Upper lobe of left lung (tissue), 6 donors: ENCODE data around the gene RERE. TPM values are rescaled to one million over a fixed set of nuclear protein-coding genes. Genes with fewer than 3 reads are reported as not detected.

Experiments
- ATAC-seq, 2 donors: fragments of 200-7000 bp; cut with Tn5 transposase; one replicate each; pipeline ENCODE4 v1.9.1; 2022; ENCODE audit warnings: mild to moderate bottlenecking in 2 of 2, moderate library complexity in 2 of 2; ENCODE audit not compliant: low FRiP score in 2 of 2
- DNase-seq, 2 donors: peaks; one replicate each; pipeline ENCODE4 v3.0.0-alpha.2; 2019 to 2020
- H3K27ac ChIP-seq, 4 donors: fragments of 200-600 bp; sonication (generic); one replicate each; pipeline ENCODE4 v1.5.1; 2016 to 2019
- H3K27me3 ChIP-seq, 4 donors: fragments of 200-600 bp; sonication (generic); one replicate each; pipeline ENCODE4 v1.5.1; 2017 to 2019
- H3K36me3 ChIP-seq, 4 donors: fragments of 200-600 bp; sonication (generic); one replicate each; pipeline ENCODE4 v1.5.1; 2016 to 2019
- H3K4me1 ChIP-seq, 4 donors: fragments of 200-600 bp; sonication (generic); one replicate each; pipeline ENCODE4 v1.5.1; 2018 to 2019
- H3K4me3 ChIP-seq, 4 donors: fragments of 200-600 bp; sonication (generic); one replicate each; pipeline ENCODE4 v1.5.1; 2017 to 2019; ENCODE audit warnings: mild to moderate bottlenecking in 2 of 4, moderate library complexity in 1 of 4
- H3K9me3 ChIP-seq, 4 donors: fragments of 200-600 bp; sonication (generic); one replicate each; pipeline ENCODE4 v1.5.1; 2018 to 2019
- CTCF ChIP-seq, 6 experiments: fragments of 450-650 bp in 4 of 6; fragments of 200-600 bp in 2 of 6; sonication (generic) in 2 of 6; IDR thresholded peaks; one replicate each; pipeline ENCODE4 v1.5.1; 2016 to 2019; ENCODE audit warnings: antibody characterized with exemption in 6 of 6
- EP300 ChIP-seq, 4 donors: sonication (generic); formaldehyde crosslinking; IDR thresholded peaks; one replicate each; pipeline ENCODE4 v1.5.1; 2017; ENCODE audit warnings: antibody characterized with exemption in 4 of 4, control low read depth in 2 of 4
- POLR2A ChIP-seq, 4 donors: fragments of 450-650 bp; IDR thresholded peaks; one replicate each; pipeline ENCODE4 v1.5.1; 2016 to 2017; ENCODE audit warnings: antibody characterized with exemption in 4 of 4, mild to moderate bottlenecking in 2 of 4
- POLR2AphosphoS5 ChIP-seq, 2 donors: sonication (generic); formaldehyde crosslinking; IDR thresholded peaks; one replicate each; pipeline ENCODE4 v1.5.1; 2017; ENCODE audit warnings: antibody characterized with exemption in 2 of 2
- WGBS, 2 donors: methylation state at CpG; one replicate each; pipeline ENCODE4 v1.1.5; 2017 to 2018; 5-methylcytosine and 5-hydroxymethylcytosine counted together
- total RNA-seq, 6 donors: library from RNA; depleted of rRNA in 4 of 6; stranded (reverse); fragments of >200 nt in 4 of 6; gene quantifications; one replicate each; pipeline versions ENCODE4 v1.1.0 to v1.2.1, GENCODE V29; 2016 to 2021
- donor health status: DM: no; HTN: no; CAD: no; lungs with moderate emphysema.
- donor health status: DM: no; HTN: yes; CAD: no; lungs with severe emphysema.

Gene RERE
- total RNA-seq, 6 donors from 2014 or later = 75.5 to 222 (median 104) TPM

GRCh38 chr1:8465692-8466091, 351.7 kb downstream of the RERE start:
- H3K9me3 ChIP-seq = no peaks in the 10 kb centered on the region
- H3K27me3 ChIP-seq = no peaks in the 10 kb centered on the region
- H3K36me3 ChIP-seq = no peaks in the 10 kb centered on the region
- peaks cover 51 to 63% (median 56%) of the 10 kb centered on the region in 4 donors for H3K4me1 ChIP-seq
- ATAC-seq (no peak), DNase-seq (peak in 1 of 2 donors; percentile 45)
- 65 to 70% methylated on average over 12 to 13 of the region's 13 CpGs for whole genome bisulfite sequencing, 2 donors
- peak overlapping the region; percentile 9 to 87 (median 81) for H3K27ac ChIP-seq
- H3K4me3 ChIP-seq = no peak overlapping the region
- TF ChIP-seq CTCF (IDR thresholded peaks at IDR 0.05) (no peak), EP300 (IDR thresholded peaks at IDR 0.05) (no peak), POLR2AphosphoS5 (IDR thresholded peaks at IDR 0.05) (no peak), POLR2A (IDR thresholded peaks at IDR 0.05) (no peak)

- peak in 2 of 6 experiments; percentile 14 to 20 for TF ChIP-seq CTCF (IDR thresholded peaks at IDR 0.05)
- no peak for TF ChIP-seq POLR2AphosphoS5 (IDR thresholded peaks at IDR 0.05)
- TF ChIP-seq EP300 (IDR thresholded peaks at IDR 0.05) = no peak
- WGBS, 2 donors = 47 to 56% methylated on average over 5 of the region's 5 CpGs
- Histone ChIP-seq H3K36me3 (no peaks in the 10 kb centered on the region), H3K4me3 (no peak overlapping the region), H3K4me1 (peaks cover 51 to 64% (median 57%) of the 10 kb centered on the region in 4 donors), H3K27me3 (no peaks in the 10 kb centered on the region), H3K9me3 (no peaks in the 10 kb centered on the region), H3K27ac (peak overlapping the region; percentile 64 to 87 (median 81))
- DNase-seq (no peak), ATAC-seq (no peak)
Measured at GRCh38 chr1:8465013-8465412, 352.4 kb downstream of the RERE start.

- peak; percentile 40 to 89 for ATAC-seq
- Histone ChIP-seq H3K4me3 (peak overlapping the region in 1 of 4 donors; percentile 6), H3K27me3 (no peaks in the 10 kb centered on the region), H3K27ac (peak overlapping the region; percentile 64 to 87 (median 81)), H3K36me3 (no peaks in the 10 kb centered on the region), H3K4me1 (peaks cover 51 to 66% (median 59%) of the 10 kb centered on the region in 4 donors), H3K9me3 (no peaks in the 10 kb centered on the region)
- no peak for TF ChIP-seq POLR2A (IDR thresholded peaks at IDR 0.05)
- TF ChIP-seq CTCF (IDR thresholded peaks at IDR 0.05) = no peak
- TF ChIP-seq POLR2AphosphoS5 (IDR thresholded peaks at IDR 0.05) = no peak
- TF ChIP-seq EP300 (IDR thresholded peaks at IDR 0.05) = no peak
- DNase-seq = peak; percentile 16 to 75
- WGBS, 2 donors = 65% methylated on average over 4 of the region's 4 CpGs
Measured at GRCh38 chr1:8464377-8464776, 353.1 kb downstream of the RERE start.

- 20 to 29% methylated on average over 8 of the region's 8 CpGs for WGBS, 2 donors
- no peak for DNase-seq
- Histone ChIP-seq H3K4me1 (peaks cover 51 to 66% (median 59%) of the 10 kb centered on the region in 4 donors), H3K27ac (peak overlapping the region; percentile 64 to 87 (median 81)), H3K36me3 (no peaks in the 10 kb centered on the region), H3K4me3 (peak overlapping the region in 1 of 4 donors; percentile 7), H3K9me3 (no peaks in the 10 kb centered on the region), H3K27me3 (no peaks in the 10 kb centered on the region)
- peak in 1 of 2 donors; percentile 69 for ATAC-seq
- TF ChIP-seq POLR2A (IDR thresholded peaks at IDR 0.05) (no peak), EP300 (IDR thresholded peaks at IDR 0.05) (no peak), CTCF (IDR thresholded peaks at IDR 0.05) (no peak), POLR2AphosphoS5 (IDR thresholded peaks at IDR 0.05) (peak; percentile 26 to 55)
Measured at GRCh38 chr1:8463144-8463927, 354.1 kb downstream of the RERE start.
